Prostate gland (tissue), 2 donors: ENCODE data around the gene KAZN. TPM values are rescaled to one million over a fixed set of nuclear protein-coding genes. Genes with fewer than 3 reads are reported as not detected.

ENCODE experiments used
- DNase-seq: peaks from one replicate; pipeline ENCODE4 v3.0.0-alpha.2; 2019; ENCODE audit warnings: low spot score
- H3K27ac ChIP-seq, 2 donors: fragments of 200-600 bp; sonication (generic); 2 replicates each; pipeline ENCODE4 v1.5.1; 2017 to 2019
- H3K27me3 ChIP-seq: fragments of 200-600 bp; sonication (generic); replicated peaks from 2 replicates; pipeline ENCODE4 v1.5.1; 2019; ENCODE audit not compliant: insufficient read depth
- H3K36me3 ChIP-seq, 2 donors: fragments of 200-600 bp; sonication (generic); 1 replicate in 1 of 2; 2 replicates in 1 of 2; pipeline versions ENCODE4 v1.5.1 to v1.8.1; 2017 to 2019
- H3K4me1 ChIP-seq: fragments of 200-600 bp; sonication (generic); replicated peaks from 2 replicates; pipeline ENCODE4 v1.5.1; 2019
- H3K4me3 ChIP-seq, 2 donors: fragments of 200-600 bp; sonication (generic); 2 replicates each; pipeline ENCODE4 v1.5.1; 2017 to 2019
- H3K9me3 ChIP-seq: fragments of 200-600 bp; sonication (generic); 2 replicates; pipeline ENCODE4 v1.5.1; 2017
- CTCF ChIP-seq, 4 experiments: fragments of 200-600 bp in 2 of 4; fragments of 450-650 bp in 2 of 4; sonication (generic) in 2 of 4; IDR thresholded peaks; 1 replicate in 3 of 4; 2 replicates in 1 of 4; pipeline ENCODE4 v1.5.1; 2016 to 2019; ENCODE audit warnings: antibody characterized with exemption in 4 of 4, mild to moderate bottlenecking in 2 of 4, moderate library complexity in 2 of 4
- POLR2A ChIP-seq: fragments of 450-650 bp; IDR thresholded peaks from one replicate; pipeline ENCODE4 v1.6.1; 2016; ENCODE audit warnings: antibody characterized with exemption, mild to moderate bottlenecking
- POLR2AphosphoS5 ChIP-seq: sonication (generic); formaldehyde crosslinking; IDR thresholded peaks from one replicate; pipeline ENCODE4 v1.6.1; 2017; ENCODE audit warnings: antibody characterized with exemption
- WGBS: methylation state at CpG from one replicate; pipeline ENCODE4 v1.1.5; 2018; 5-methylcytosine and 5-hydroxymethylcytosine counted together
- intact Hi-C: fragments of 100-400 bp; cut with DNase I; formaldehyde crosslinking; loops from one replicate; pipeline ENCODE4 v1.14.2; 2022
- total RNA-seq, 2 donors: library from RNA; depleted of rRNA; stranded (reverse); fragments of >200 nt; gene quantifications; one replicate each; pipeline ENCODE4 v1.1.0, GENCODE V29; 2016

KAZN gene
- total RNA-seq, 2 donors from 2014 or later, result 8.3 to 12.7 TPM

GRCh38 chr1:14783592-14783886 is 185.1 kb downstream of the KAZN start:
- Histone ChIP-seq H3K27ac (no peak overlapping the region), H3K4me3 (no peak overlapping the region), H3K4me1 (no peaks in the 10 kb centered on the region), H3K27me3 (no peaks in the 10 kb centered on the region), H3K36me3 (no peaks in the 10 kb centered on the region), H3K9me3 (no peaks in the 10 kb centered on the region)
- no peak for DNase-seq
- intact Hi-C loops, result no loop called here
- 90% methylated on average over 7 of the region's 7 CpGs for WGBS
- no peak for TF ChIP-seq CTCF (IDR thresholded peaks at IDR 0.05)

- DNase-seq, result no peak
- 89% methylated on average over 16 of the region's 16 CpGs for WGBS
- TF ChIP-seq CTCF (IDR thresholded peaks at IDR 0.05) (no peak), POLR2A (no peak), POLR2AphosphoS5 (no peak)
- H3K9me3 ChIP-seq, result no peaks in the 10 kb centered on the region
- H3K4me3 ChIP-seq, result no peak overlapping the region
- no peak overlapping the region for H3K27ac ChIP-seq
- H3K36me3 ChIP-seq, result no peaks in the 10 kb centered on the region
- no peaks in the 10 kb centered on the region for H3K27me3 ChIP-seq
- H3K4me1 ChIP-seq, result no peaks in the 10 kb centered on the region
- intact Hi-C loops, result no loop called here
Measured at GRCh38 chr1:14784790-14785773, 186.6 kb downstream of the KAZN start.

- WGBS, result 88% methylated on average over 9 of the region's 9 CpGs
- H3K9me3 ChIP-seq, result no peaks in the 10 kb centered on the region
- no peak for TF ChIP-seq CTCF (IDR thresholded peaks at IDR 0.05)
- no peak for TF ChIP-seq POLR2A
- TF ChIP-seq POLR2AphosphoS5, result no peak
- no peak overlapping the region for H3K4me3 ChIP-seq
- no peaks in the 10 kb centered on the region for H3K27me3 ChIP-seq
- no peak overlapping the region for H3K27ac ChIP-seq
- no peaks in the 10 kb centered on the region for H3K36me3 ChIP-seq
- H3K4me1 ChIP-seq, result no peaks in the 10 kb centered on the region
- DNase-seq, result no peak
- intact Hi-C loops, result no loop called here
Measured at GRCh38 chr1:14786109-14786675, 187.7 kb downstream of the KAZN start.

- H3K4me1 ChIP-seq, result no peaks in the 10 kb centered on the region
- no peak for DNase-seq
- no peak overlapping the region for H3K4me3 ChIP-seq
- no peak for TF ChIP-seq POLR2A
- TF ChIP-seq CTCF (IDR thresholded peaks at IDR 0.05), result no peak
- TF ChIP-seq POLR2AphosphoS5, result no peak
- no peaks in the 10 kb centered on the region for H3K9me3 ChIP-seq
- no peaks in the 10 kb centered on the region for H3K27me3 ChIP-seq
- intact Hi-C loops, result no loop called here
- no peak overlapping the region for H3K27ac ChIP-seq
- H3K36me3 ChIP-seq, result no peaks in the 10 kb centered on the region
- 74% methylated on average over 1 of the region's 1 CpG for WGBS
Measured at GRCh38 chr1:14786681-14787080, 188.2 kb downstream of the KAZN start.

- Histone ChIP-seq H3K4me1 (no peaks in the 10 kb centered on the region), H3K9me3 (no peaks in the 10 kb centered on the region), H3K4me3 (no peak overlapping the region), H3K27ac (no peak overlapping the region), H3K36me3 (no peaks in the 10 kb centered on the region), H3K27me3 (no peaks in the 10 kb centered on the region)
- intact Hi-C loops, result no loop called here
- no peak for TF ChIP-seq POLR2A
- TF ChIP-seq CTCF (IDR thresholded peaks at IDR 0.05), result no peak
- TF ChIP-seq POLR2AphosphoS5, result no peak
- WGBS, result 56% methylated on average over 10 of the region's 10 CpGs
- no peak for DNase-seq
Measured at GRCh38 chr1:14787604-14788003, 189.1 kb downstream of the KAZN start.
